Large intestine (tissue), 3 donors: ENCODE results near the gene SETD1B. TPM values are rescaled to one million over a fixed set of nuclear protein-coding genes. Genes with fewer than 3 reads are reported as not detected.

Experiments used
- DNase-seq, 2 donors: peaks; one replicate each; pipeline versions ENCODE4 v3.0.0 to v3.0.0-alpha.2; 2013
- H3K27ac ChIP-seq: one replicate; pipeline ENCODE4 v1.5.1; 2013; ENCODE audit warnings: low read length
- H3K27me3 ChIP-seq: 2 replicates; pipeline ENCODE4 v1.6.1; 2013; ENCODE audit warnings: low read length; ENCODE audit not compliant: control insufficient read depth, insufficient read depth
- H3K36me3 ChIP-seq: 2 replicates; pipeline ENCODE4 v1.6.1; 2013; ENCODE audit warnings: low read length; ENCODE audit not compliant: control insufficient read depth, insufficient read depth
- H3K4me1 ChIP-seq: one replicate; pipeline ENCODE4 v1.6.1; 2013; ENCODE audit warnings: low read length; ENCODE audit not compliant: control insufficient read depth, insufficient read depth
- H3K4me3 ChIP-seq: one replicate; pipeline ENCODE4 v1.5.1; 2013; ENCODE audit warnings: low read length
- H3K9me3 ChIP-seq: one replicate; pipeline ENCODE4 v1.6.1; 2013; ENCODE audit warnings: mild to moderate bottlenecking, low read depth, low read length, moderate library complexity; ENCODE audit not compliant: control insufficient read depth
- WGBS: methylation state at CpG from one replicate; pipeline ENCODE4 v1.1.5; 2013; ENCODE audit warnings: low lambda C conversion rate; ENCODE audit not compliant: insufficient coverage; 5-methylcytosine and 5-hydroxymethylcytosine counted together
- polyA plus RNA-seq: library from polyadenylated mRNA; unstranded; fragments of 120-200 nt; gene quantifications from one replicate; pipeline ENCODE4 v1.2.1, GENCODE V29; 2013

Gene SETD1B
- polyA plus RNA-seq, 1 donor, result 14.2 TPM

GRCh38 chr12:121810833-121811433 is 7.1 kb downstream of the SETD1B start:
- no peak for DNase-seq

GRCh38 chr12:121811434-121812319 is 7.9 kb downstream of the SETD1B start:
- Histone ChIP-seq H3K4me3 (peak overlapping the region; percentile 58), H3K4me1 (peaks cover 29% of the 10 kb centered on the region), H3K27ac (peak overlapping the region; percentile 54), H3K36me3 (peaks cover 66% of the 10 kb centered on the region), H3K9me3 (no peaks in the 10 kb centered on the region), H3K27me3 (no peaks in the 10 kb centered on the region)
- no CpG with 5 or more reads among the region's 46 CpGs for WGBS
- peak in 1 of 2 donors; percentile 62 for DNase-seq

More at GRCh38 chr12:121810833-121811433, 7.1 kb downstream of the SETD1B start:
- H3K36me3 ChIP-seq, result peaks cover 60% of the 10 kb centered on the region
- H3K4me3 ChIP-seq, result peak overlapping the region; percentile 46
- H3K27ac ChIP-seq, result no peak overlapping the region
- no peaks in the 10 kb centered on the region for H3K9me3 ChIP-seq
- no peaks in the 10 kb centered on the region for H3K27me3 ChIP-seq
- no CpG with 5 or more reads among the region's 6 CpGs for WGBS
- H3K4me1 ChIP-seq, result peaks cover 34% of the 10 kb centered on the region

- no CpG with 5 or more reads among the region's 26 CpGs for WGBS
Observed at GRCh38 chr12:121812320-121812871, 8.6 kb downstream of the SETD1B start.

GRCh38 chr12:121812921-121813896 is 9.4 kb downstream of the SETD1B start:
- DNase-seq, result peak in 1 of 2 donors; percentile 35
- no CpG with 5 or more reads among the region's 25 CpGs for WGBS
- Histone ChIP-seq H3K4me3 (peak overlapping the region; percentile 58), H3K9me3 (no peaks in the 10 kb centered on the region), H3K27me3 (no peaks in the 10 kb centered on the region), H3K4me1 (peaks cover 20% of the 10 kb centered on the region), H3K36me3 (peaks cover 74% of the 10 kb centered on the region), H3K27ac (peak overlapping the region; percentile 15)

More at GRCh38 chr12:121812320-121812871, 8.6 kb downstream of the SETD1B start:
- Histone ChIP-seq H3K27me3 (no peaks in the 10 kb centered on the region), H3K9me3 (no peaks in the 10 kb centered on the region), H3K36me3 (peaks cover 73% of the 10 kb centered on the region), H3K4me3 (peak overlapping the region; percentile 58), H3K4me1 (peaks cover 22% of the 10 kb centered on the region), H3K27ac (peak overlapping the region; percentile 47)
- peak in 1 of 2 donors; percentile 82 for DNase-seq

- Histone ChIP-seq H3K4me3 (no peak overlapping the region), H3K27me3 (no peaks in the 10 kb centered on the region), H3K4me1 (peaks cover 20% of the 10 kb centered on the region), H3K27ac (no peak overlapping the region), H3K9me3 (no peaks in the 10 kb centered on the region), H3K36me3 (peaks cover 67% of the 10 kb centered on the region)
- no CpG with 5 or more reads among the region's 14 CpGs for WGBS
- DNase-seq, result no peak
Observed at GRCh38 chr12:121813951-121814350, 10.1 kb downstream of the SETD1B start.

GRCh38 chr12:121814429-121815119 is 10.8 kb downstream of the SETD1B start:
- no peak for DNase-seq
- H3K4me1 ChIP-seq, result peaks cover 20% of the 10 kb centered on the region
- no peaks in the 10 kb centered on the region for H3K27me3 ChIP-seq
- H3K4me3 ChIP-seq, result no peak overlapping the region
- H3K36me3 ChIP-seq, result peaks cover 66% of the 10 kb centered on the region
- no peak overlapping the region for H3K27ac ChIP-seq
- no peaks in the 10 kb centered on the region for H3K9me3 ChIP-seq
- WGBS, result no CpG with 5 or more reads among the region's 31 CpGs

- Histone ChIP-seq H3K27me3 (no peaks in the 10 kb centered on the region), H3K4me3 (no peak overlapping the region), H3K9me3 (no peaks in the 10 kb centered on the region), H3K27ac (no peak overlapping the region), H3K36me3 (peaks cover 66% of the 10 kb centered on the region), H3K4me1 (peaks cover 20% of the 10 kb centered on the region)
- no peak for DNase-seq
- WGBS, result no CpG with 5 or more reads among the region's 8 CpGs
Observed at GRCh38 chr12:121815263-121815662, 11.5 kb downstream of the SETD1B start.

GRCh38 chr12:121816925-121817647 is 13.3 kb downstream of the SETD1B start:
- Histone ChIP-seq H3K4me1 (peaks cover 6% of the 10 kb centered on the region), H3K9me3 (no peaks in the 10 kb centered on the region), H3K27me3 (no peaks in the 10 kb centered on the region), H3K4me3 (no peak overlapping the region), H3K36me3 (peaks cover 61% of the 10 kb centered on the region), H3K27ac (no peak overlapping the region)
- no CpG with 5 or more reads among the region's 47 CpGs for WGBS
- DNase-seq, result no peak

GRCh38 chr12:121817648-121818043 is 13.8 kb downstream of the SETD1B start:
- Histone ChIP-seq H3K27me3 (no peaks in the 10 kb centered on the region), H3K4me1 (peaks cover 4% of the 10 kb centered on the region), H3K36me3 (peaks cover 67% of the 10 kb centered on the region), H3K9me3 (no peaks in the 10 kb centered on the region), H3K27ac (no peak overlapping the region), H3K4me3 (no peak overlapping the region)
- no peak for DNase-seq
- WGBS, result no CpG with 5 or more reads among the region's 18 CpGs
